ENCODE results near the gene ADSL.

DNA sequence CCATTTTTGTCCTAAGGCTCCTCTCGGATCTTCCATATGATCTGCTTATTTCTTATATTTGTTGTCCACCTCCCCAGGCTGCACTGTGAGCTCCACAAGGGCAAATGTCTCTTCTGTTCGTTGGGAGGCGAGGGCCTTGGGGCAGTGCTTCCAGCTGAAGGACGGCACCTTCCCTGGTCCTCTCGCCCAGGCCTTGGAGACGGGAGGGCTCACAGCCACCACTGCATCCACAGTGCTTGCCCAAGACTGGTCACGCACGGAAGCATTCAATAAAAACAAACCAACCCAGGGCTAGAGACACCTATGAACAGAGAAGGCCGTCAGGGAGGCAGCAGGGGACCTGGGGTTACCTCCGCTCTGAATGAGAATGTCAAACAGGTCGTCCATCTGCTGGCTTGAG lies 70.3 kb downstream of the ADSL start:
- TF ChIP-seq, protein P1, sequence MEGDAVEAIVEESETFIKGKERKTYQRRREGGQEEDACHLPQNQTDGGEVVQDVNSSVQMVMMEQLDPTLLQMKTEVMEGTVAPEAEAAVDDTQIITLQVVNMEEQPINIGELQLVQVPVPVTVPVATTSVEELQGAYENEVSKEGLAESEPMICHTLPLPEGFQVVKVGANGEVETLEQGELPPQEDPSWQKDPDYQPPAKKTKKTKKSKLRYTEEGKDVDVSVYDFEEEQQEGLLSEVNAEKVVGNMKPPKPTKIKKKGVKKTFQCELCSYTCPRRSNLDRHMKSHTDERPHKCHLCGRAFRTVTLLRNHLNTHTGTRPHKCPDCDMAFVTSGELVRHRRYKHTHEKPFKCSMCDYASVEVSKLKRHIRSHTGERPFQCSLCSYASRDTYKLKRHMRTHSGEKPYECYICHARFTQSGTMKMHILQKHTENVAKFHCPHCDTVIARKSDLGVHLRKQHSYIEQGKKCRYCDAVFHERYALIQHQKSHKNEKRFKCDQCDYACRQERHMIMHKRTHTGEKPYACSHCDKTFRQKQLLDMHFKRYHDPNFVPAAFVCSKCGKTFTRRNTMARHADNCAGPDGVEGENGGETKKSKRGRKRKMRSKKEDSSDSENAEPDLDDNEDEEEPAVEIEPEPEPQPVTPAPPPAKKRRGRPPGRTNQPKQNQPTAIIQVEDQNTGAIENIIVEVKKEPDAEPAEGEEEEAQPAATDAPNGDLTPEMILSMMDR (IDR thresholded peaks at IDR 0.05), result no peak
- TF ChIP-seq POLR2A (IDR thresholded peaks at IDR 0.05), result no peak

Data from lower leg skin (tissue), 3 donors.